HG03442 (cell line): ENCODE results near the gene VRK2.

ENCODE experiments used
- ATAC-seq: cut with Tn5 transposase; IDR thresholded peaks from one replicate; pipeline ENCODE4 v1.9.1; 2021; ENCODE audit warnings: mild to moderate bottlenecking, moderate library complexity; ENCODE audit not compliant: unreplicated experiment

The VRK2 gene

DNA sequence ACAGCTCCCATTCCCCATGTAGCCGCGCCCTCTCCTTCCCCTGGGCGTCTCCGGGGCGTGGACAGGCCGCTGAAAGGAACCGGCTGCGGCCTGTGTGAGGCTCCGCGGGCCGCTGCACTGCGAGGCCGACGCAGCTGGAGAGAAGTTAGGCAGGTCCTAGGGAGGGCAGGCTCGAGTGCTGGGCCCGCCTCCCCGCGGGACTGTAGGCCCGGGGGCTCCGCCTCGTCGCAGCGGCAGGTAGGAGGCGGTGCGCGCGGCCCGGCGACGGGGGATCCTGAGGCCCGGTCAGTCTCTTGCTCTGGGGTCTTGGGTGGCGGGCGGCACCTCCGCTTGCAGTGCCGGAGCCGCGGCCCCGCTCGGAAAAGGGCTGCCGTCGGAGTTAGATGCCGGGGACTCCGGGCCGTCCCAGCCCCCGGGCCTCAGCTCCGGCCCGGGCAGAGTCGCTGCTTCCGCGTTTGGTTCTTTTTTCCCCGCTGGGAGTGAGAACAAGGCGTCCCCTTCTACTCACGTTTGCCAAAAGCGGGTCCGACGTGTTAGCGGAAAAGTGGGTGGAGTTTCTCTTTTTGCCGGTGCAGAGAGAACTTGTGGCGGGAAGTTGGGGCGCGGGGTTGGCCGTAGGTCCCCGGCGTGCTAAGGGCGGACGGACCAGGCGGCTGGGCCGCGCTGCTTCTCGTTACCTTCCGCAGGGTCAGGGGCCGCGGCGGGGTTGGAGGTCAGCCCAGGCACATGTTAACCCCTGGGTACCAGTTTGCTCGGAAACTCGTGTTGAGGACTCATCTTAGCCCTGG is at the start of gene VRK2:
Gene VRK2 (plus strand): TSS at position 222 of the 788 bp plus-strand sequence. CDS start 2,026 bp downstream, outside the sequence.
- peak; percentile 82 for ATAC-seq

DNA sequence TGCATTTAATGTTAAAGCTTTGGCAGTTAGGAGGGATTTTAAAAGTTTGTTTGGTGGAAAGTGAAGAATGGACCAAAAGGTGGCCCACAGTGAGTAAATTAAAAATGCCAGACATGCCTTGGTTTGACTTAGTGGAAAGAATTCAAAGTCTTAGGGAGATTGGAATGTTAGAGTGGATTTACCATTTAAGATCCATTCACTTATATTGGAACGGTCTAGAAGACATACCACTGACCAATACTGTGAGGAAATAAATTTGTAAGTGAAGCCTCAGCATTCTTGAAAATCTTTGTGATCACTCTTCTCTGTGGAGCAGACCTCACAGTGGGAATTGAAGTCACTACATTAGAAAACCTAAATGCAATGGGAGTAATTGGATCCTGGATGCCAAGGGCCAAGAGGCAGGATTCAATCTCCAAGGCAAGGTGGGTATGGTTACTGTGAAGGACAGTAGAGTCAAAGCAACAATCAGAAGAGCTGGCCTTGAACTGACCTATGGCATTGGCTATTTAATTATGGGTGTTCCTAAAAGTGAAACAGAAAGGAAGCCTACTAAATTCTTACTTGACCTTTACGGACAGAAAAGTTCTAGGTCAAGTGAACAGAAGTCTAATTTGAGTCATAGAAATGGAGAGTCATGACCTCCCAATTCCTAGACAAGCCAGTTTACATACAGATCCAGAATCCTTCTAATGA is 40.2 kb upstream of the VRK2 start:
- ATAC-seq, result peak; percentile 67

DNA sequence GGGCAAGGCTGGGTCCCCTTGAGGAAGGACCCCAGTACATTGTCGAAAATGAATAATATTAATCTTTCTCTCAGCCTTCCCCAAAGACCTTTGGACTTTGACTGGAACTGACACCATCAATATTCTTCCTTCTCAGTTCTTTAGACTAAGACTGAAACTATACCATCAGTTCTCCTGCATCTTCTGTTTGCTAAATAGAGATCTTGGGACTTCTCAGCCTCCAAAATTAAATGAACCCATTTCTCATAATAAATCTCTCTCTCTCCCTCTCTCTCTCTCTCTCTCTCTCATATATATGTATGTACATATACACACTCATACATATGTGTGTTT is 39.7 kb upstream of the VRK2 start:
- peak; percentile 29 for ATAC-seq

DNA sequence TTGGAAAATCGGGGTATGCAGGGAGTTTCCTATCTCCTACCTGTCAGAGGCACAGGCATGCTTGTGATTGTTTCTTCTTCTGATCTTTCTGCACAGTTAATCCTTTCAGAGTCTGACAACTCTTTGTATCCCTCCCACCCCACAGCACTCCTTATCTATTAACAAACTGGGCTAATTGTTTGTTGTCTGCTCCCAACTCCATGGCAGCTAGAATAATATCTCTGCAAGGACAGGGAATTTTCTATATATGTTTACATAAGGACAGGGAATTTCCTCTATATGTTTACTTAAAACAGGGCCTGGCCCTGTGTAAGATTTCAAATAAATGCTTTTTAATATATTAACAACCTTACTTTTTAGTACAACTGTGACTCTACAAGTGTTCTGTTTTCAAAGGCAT is 36.0 kb upstream of the VRK2 start:
- no peak for ATAC-seq

DNA sequence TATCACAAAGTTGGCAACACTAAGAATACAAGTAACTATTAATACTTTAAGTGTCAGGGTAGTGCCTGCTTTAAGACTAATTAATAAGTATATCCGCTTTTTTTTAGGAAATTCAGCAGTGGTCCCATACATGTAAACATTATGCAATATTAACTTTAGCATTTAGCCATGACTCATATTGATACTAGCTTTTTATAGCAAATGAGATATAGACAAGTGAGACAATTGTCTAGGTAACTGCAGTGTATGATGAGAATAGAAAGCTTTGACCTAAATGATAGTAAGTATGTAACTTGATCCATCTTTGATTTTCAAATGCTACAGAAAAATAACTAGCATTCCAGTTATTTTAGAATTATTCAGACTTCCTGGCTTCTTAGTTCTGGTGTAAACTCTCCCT is 27.4 kb upstream of the VRK2 start:
- peak; percentile 70 for ATAC-seq

DNA sequence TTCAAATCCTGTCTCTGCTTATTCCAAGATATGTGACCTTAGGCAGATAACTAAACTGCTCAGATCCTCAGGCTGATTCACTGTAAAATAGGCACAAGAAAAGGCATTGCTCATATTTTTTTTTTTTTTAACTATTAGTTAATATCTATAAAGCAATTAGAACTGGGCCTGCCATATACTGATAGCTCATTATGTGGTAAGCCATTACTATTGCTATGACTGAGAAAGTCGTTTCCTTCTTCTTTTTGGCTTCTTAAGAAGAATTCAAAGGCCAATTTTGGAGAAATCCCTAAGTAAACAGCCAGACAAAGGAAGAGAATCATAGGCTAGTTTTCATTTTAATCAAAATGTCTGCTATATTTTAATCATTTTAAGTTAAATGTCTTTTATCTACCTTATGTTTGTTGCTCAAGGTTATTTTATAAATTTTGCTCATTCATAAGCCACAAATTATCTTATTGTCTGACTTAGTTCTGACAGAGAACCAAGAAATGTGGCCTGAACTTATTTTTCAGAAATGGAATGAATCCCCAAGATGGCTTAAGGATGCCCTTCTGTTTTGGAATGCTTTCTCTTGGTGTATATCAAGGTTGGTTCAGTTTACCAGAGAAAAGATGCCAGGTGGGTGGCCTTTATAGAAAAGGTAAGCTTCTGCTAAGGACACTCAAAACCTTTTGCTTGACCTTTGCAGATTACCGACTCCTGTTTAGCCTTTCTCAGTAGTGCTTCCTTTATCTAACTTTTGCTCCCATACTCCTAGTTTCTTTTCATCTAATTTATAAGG is 21.3 kb upstream of the VRK2 start:
- no peak for ATAC-seq

DNA sequence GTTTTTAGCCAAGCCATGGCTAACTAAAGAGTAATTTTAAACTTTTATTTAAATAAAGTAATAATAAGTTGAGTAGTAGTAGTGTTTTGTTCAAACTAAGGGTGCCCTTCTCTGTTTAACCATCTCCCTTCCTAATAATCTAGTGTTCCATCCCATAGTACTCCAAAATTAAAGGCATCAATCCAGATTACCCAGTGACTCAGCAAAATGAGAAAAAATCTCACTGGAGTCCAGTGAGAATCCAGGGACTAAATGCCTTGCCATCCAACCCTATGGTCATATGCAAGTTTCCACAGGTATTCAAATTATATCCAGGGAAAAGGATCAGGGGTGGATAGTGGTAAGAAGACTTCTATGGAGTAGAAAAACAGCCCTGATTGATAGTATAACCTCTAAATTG is 19.6 kb upstream of the VRK2 start:
- no peak for ATAC-seq

DNA sequence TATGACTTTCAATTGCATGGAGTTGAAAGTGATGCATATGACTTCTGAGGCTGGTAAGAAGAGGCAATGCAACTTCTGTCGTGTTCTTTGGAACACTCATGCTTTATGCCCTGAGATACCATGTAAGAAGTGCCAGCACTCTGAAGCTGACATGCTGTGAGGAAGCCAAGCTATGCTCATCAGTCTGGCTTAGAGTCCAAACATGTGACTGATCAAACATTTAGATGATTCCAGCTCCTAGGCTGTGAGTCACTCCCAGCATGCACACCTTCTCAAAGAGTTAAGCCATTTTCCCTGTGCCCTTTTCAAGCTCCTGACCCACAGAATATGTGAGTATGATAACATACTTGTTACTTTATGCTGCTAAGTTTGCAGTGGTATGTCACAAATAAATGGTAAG is 15.8 kb upstream of the VRK2 start:
- no peak for ATAC-seq

DNA sequence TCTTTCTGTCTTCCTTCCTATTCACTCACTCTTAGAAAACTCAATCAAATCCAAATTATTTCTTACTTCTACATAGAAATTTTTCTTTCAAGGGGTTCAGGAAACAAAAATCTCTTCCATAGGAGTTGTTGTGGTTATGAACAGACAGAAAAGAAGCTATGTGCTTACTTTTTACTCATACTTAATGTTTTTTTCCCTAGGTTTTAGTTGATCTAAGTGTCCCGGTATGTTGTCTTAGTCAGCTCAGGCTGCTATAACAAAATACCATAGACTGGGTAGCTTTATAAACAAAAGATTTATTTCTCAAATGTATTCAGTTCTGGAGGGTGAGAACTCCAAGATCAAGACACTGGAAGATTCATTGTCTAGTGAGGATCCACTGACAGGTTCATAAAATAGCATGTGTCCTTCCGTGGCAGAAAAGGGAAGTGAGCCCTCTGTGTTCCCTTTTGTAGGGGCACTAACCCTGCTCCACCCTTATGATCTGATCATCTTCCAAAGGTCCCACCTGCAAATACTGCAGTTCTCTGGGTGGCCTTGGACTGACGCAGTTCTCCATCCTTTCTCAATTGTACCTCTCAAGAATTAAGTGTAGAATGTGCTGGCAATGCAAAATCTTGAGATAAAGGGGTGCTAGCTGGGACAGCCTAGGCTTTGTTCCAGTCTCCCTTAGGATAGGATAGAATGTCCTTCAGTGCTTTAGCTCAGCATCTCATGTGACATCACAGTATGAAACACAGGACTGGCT is 14.4 kb upstream of the VRK2 start:
- ATAC-seq, result peak; percentile 69

DNA sequence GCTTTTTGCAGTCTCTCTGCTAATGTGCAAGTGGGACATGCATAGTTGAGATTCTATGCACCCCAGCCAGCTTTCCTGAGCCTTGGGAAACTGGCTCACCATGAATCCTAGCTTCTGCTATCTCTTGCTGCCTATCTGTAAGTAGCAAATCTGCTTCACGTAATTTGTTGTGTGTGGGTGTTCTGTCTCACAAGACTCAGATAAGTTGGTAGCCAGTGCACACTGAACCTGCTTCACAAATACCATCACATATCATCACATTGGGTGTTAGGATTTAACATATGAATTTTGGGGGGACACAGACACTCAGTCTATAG is 13.9 kb upstream of the VRK2 start:
- no peak for ATAC-seq

DNA sequence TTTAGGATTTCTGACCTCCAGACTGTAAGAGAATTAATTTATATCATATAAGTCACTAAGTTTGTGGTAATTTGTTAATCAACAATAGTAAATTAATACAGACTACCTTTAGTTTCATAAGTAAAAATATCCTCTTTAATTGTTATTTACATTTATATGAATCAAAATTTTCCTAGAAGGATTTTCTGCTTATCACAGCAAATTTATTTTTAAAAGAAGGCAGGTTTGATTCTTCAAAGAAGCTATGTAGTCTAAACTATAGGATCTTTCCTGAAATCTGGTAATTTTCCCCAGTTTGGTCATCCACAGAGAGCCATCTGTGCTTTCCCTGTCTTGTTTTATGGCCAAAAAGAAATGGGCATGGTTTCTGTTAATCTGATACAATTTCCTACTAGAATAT is 13.1 kb upstream of the VRK2 start:
- ATAC-seq, result no peak

DNA sequence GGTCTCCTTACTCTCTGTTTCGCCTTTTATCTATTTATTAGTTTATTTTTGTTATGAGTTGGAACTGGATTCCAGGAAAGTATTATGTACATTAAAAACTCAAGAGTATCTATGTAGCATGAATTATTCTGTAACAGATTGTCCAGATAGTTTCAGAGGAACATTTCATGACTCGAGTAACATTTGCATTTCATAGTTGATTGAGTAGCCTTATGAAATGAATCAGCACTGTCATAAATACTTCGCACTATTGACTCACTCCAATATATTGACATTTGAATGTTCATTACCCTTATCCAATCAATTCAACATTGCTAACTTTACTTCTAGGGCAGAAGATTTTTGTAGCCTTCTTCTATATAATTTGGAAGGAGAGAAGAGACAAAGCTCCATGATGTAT is 11.3 kb upstream of the VRK2 start:
- peak; percentile 77 for ATAC-seq

DNA sequence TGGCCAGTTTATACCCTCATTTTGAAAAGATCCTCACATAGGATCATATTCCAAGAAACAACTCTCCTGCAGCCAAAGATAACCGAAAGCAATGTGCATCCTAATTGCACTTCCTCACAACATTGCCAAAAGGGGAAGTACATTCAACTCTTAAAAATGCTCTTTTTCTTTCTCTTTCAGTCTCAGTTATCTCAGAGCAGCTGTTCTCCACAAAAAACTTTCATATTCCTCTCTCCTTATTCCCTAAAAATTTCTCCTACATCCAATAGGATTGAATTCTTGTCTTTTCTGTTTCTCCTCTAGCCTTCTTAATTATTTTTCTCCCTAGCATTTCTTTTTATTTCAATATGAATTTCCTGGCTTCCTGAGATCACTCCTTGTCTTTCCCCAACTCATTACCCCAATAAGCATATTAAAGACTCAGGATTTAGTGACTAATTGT is 7.4 kb upstream of the VRK2 start:
- peak; percentile 62 for ATAC-seq

DNA sequence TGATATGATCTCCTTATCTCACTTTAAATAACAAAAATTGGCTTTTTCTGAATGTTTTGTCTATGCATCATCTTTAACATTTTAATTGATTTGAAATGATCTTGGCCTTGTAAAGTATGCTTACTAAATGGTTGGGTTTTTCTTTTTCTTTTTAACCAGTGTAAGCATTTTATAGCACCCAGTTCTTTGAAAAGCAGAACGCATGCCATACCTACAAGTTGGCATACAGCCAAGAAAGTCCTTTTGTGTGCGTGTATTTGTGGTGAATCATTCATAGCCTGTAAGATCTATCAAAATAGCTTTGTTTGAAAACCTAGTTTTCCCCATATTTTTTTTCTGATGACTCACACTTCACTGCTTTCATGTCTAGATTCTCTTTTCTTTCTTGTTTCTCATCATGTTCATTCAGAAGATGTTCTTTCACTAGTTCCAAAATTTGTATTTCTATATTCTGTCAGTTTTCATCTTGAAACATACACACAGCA is 4.1 kb upstream of the VRK2 start:
- no peak for ATAC-seq

DNA sequence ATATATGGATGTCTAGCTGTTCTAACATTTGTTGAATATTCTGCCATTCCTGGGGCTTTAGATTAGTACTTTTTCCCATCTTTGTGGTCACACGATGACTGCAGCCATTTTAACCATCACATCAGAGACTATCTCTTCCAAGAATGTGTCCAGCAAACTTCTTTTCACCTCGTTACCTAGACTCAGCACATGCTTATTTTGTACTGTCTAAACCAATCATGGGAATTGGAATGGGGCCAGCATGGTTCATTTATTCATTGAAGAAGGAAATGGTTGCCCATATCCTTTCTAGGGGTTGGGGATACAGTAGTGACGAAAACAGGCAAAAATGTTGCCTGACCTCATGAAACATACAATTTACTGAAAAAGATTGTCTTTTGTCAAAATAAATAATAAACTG is 2.5 kb upstream of the VRK2 start:
- ATAC-seq, result no peak

DNA sequence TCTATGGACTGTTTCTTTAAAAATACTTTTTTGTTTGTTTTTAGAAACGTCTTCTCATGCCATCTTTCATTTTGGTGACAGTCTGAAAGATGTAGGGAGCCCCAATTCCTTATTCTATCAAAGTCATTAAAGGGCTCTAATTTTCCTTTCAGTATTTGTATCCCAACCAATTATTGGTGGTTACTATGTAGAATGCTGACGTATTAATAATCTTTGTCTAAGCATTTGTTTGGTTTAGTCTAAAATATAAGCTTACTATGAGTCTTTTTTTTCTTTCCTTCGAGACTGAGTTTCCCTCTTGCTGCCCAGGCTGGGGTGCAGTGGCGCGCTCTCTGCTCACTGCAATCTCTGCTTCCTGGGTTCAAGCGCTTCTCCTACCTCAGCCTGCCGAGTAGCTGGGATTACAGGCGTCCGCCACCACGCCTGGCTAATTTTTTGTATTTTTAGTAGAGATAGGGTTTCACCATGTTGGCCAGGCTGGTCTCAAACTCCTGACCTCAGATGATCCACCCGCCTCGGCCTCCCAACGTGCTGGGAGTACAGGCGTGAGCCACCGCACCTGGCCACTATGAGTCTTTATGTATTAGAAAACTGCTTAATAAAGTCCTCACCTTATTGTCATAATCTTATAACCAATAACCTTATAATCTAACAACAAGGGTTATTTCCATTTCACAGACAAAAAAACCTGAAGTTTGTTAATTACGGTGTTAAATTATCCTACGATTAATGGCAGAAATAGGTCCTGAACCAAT is 849 bp upstream of the VRK2 start:
- ATAC-seq, result no peak

DNA sequence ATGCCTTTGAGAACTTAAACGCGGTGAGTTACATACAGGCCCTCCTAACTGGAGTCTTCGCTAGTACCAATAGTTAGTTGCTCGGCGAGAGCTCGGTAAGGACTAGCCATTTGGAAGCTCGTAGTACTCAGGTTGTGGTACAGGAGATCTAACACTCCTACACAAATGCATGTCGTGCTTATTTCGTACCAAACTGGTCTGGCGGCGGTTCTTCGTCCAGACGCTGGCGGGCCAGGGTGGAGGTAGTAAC is 346 bp upstream of the VRK2 start:
- no peak for ATAC-seq

DNA sequence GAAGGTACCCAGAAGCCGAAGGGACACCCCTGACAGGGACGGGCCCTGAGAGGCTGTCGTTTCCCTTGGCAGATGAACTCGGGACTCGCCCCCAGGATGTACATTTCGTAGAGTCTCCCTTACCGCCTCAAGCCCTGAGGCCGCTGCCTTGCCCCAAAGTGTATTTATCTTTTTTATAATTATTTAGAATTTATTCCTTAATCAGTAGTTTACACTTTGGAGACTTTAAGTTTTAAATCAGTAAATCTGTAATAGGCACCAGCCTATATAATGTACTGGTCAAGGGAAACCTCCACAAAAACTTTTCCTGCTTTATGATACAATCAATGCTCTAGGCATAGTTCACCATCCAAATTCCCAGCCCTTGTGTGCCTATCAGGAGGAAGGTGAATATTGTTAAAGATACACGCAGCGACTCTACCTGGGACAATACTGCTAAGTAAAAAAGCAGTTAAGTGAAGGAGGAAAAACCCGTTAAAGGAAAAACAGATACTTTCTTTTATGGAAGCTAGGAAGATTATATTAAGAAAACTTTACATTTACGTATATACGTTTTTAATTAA is 848 bp downstream of the VRK2 start:
- peak; percentile 34 for ATAC-seq

DNA sequence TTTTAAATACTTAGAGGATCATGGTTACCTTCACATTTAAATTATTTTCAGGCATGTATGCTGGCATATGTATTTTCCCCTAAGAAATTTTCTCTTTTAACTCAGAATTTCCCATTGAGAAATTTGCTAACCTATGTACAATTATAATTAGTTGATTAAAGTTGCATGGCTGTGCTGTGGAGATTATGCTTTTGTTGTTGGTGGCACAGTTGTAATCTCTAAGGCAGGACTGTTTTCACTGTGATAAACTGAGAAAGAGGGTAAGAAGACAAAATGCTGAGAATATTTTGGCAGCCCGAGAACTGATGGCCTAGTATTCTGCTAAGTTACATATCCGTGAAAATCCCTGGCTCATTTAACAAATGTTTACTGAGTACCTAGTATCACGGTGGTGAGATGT is 1.4 kb downstream of the VRK2 start:
- ATAC-seq, result no peak

DNA sequence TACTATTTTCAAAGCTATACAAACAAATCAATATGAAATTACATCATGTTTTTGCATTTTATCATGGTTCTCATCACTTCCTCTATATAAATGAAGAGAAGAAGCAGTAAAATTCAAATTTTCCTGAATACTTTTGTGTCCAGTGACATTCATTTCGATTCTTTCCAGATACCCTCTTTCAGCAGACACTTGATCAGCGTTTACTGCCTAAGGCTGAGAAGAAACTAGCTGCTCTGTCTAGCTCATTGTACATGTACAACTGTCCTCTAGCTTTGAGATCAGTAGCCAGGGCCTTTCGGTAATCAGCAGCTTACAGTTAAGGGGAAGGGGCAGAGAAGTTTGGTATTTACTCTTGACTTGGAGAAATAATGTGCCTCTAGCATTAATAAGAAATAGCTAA is 4.8 kb downstream of the VRK2 start:
- ATAC-seq, result no peak
